HCT116 (cell line): Measurements from ENCODE around the gene CAPN5.

Source experiments
- CTCF ChIP-seq, 3 experiments: fragments of 200-600 bp in 1 of 3; sonication (generic) in 1 of 3; IDR thresholded peaks in 2 of 3; conservative IDR thresholded peaks in 1 of 3; 2 replicates each; pipeline ENCODE4 v1.5.1; 2012 to 2017; ENCODE audit warnings: low read depth in 2 of 3, low read length in 2 of 3, antibody characterized with exemption in 1 of 3, borderline replicate concordance in 1 of 3, control low read depth in 1 of 3, mild to moderate bottlenecking in 1 of 3, mixed read lengths in 1 of 3, mixed run types in 1 of 3, moderate library complexity in 1 of 3; ENCODE audit not compliant: insufficient read depth in 1 of 3
- POLR2A ChIP-seq: IDR thresholded peaks from 2 replicates; pipeline ENCODE4 v1.7.0; 2011; ENCODE audit warnings: borderline replicate concordance; ENCODE audit not compliant: insufficient read depth, insufficient read length; ENCODE audit errors: extremely low read depth

GRCh38 chr11:77083566-77084245, 16.9 kb downstream of the CAPN5 start:
- TF ChIP-seq CTCF (IDR thresholded peaks at IDR 0.05 in 2 of 3, conservative IDR thresholded peaks at IDR 0.05 in 1 of 3; ENCODE audit: borderline replicate concordance in 1 of 3, insufficient read depth in 1 of 3, low read depth in 2 of 3, low read length in 2 of 3) (no peak), POLR2A (no peak)
